NCI-H2227 treated with DMSO at 0.1 percent for 48 hours (cell line): ENCODE measurements around the gene SLC38A10.

Experiments used
- DNase-seq: peaks from one replicate; lab custom pipeline; 2025; lab: John Stamatoyannopoulos, UW

The SLC38A10 gene

DNA sequence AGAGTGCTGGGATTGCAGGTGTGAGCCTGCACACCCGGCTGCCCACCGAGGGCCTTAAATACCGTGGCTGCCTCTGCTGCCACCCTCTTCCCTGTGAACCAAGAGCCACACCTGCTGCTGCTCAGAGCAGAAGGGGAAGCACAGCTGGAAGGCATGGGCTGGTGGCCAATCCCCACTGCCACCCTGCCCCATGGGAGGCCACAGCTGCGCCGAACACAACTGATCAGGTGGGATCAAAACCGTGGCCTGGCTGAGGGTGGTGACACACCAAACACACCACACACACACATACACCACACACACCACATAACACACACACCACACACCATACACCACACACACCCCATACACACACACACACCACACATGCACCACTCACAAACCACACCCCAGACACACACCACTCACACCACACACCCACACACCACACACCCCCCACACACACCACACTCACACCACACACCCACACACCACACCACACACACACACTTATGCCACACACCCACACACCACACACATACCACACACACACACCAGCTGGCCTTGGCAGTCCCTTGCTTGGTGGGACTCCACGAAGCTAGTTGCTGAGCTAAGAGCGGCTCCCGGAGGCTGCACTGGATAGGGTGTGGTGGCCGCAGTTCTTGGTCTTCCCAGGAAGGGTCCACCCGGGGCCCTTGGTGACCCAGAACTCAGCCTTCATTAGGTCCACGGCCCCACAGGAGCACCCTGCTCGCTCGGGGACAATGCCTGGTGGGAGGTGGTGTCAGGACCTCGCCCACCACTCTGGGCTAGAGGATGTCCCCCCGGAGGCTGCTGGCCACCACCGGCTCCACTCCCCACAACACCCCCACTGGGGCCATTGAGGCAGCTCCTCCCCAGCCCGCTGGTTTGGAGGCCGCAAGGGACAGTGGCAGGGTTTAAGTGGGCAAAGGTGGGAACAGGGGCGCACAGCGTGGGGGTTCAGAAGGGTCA, 87.2 kb downstream of the SLC38A10 start:
- no peak for DNase-seq

DNA sequence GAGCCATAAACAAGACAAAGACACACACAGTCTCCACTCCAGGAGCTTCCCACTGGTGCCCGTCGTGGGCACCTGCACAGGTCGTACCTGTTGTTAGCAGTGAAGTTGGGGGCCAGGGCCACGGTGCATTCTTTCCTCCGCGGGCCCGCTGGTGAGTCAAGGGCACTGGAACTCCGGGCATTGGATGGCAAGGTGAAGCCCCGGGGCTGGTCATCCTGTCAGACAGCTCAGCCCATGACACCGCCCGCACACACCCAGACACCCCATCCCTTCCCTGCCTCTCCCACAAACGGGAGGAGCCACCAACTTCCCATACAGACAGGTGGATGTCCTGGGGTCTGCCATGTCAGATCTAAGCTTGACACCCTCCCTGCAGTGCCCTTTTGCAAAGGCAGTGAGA, 88.5 kb downstream of the SLC38A10 start:
- no peak for DNase-seq

DNA sequence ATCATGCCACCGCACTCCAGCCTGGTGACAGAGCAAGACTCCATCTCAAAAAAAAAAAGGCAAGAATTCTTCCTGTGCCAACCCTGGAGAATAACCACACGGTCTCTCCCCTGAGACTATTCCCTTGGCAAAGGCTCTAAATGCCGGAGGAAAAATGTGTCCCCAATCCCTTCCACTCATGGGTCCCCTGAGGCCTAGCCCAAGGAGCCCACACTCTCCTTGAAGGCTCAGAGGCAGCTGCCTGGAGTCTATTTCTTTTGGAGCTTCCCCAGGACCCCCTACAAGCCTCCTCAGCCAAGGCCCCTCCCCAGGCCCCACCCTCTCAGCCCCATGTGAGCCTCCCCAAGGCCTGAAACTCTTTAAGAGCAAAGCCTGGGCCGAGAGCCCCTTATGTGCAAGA, 88.9 kb downstream of the SLC38A10 start:
- no peak for DNase-seq

GRCh38 chr17:81204578-81204977, 90.5 kb downstream of the SLC38A10 start:
- no peak for DNase-seq

GRCh38 chr17:81203136-81203535, 92.0 kb downstream of the SLC38A10 start:
- no peak for DNase-seq

DNA sequence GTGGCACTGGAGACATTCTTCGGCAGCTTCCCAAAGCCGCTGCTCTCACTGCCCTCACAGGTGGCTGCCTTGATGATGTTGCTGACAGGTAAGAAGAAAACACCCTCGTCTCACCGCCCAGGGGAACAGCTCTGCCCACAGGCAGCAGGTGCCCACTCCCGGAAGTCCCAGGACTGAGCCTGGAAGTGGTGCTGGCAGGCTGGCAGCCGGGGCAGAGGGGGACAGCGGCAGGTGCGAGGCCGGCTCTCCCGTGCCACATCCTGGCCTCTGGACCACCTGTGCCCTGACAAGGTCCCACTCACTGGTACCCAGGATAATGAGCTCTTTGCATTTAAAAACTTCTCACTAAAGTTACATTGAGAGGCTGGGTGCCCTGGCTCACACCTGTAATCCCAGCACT, 92.8 kb downstream of the SLC38A10 start:
- no peak for DNase-seq

- DNase-seq: peak; percentile 9
Observed at GRCh38 chr17:81200695-81201580, 94.2 kb downstream of the SLC38A10 start.

DNA sequence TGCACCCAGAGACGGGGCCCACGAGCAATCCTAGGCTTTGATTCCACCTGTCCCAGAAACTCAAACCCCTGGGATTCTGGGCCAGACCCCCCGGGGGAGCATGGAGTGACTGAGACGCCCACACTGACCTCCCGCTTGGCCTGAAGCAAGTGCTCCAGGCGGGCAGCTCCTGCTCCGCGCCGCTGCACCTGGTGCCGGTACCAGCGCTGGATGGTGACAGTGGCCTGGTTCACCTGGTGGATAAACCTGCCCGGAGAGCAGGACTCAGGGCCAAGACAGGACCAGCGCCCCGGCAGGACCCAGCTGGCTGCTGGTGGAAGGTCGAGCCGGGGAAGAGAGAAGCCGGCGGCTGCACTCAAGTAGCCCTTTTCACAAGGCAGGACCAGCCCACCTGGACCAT, 94.9 kb downstream of the SLC38A10 start:
- DNase-seq: no peak

GRCh38 chr17:81199482-81199830, 95.7 kb downstream of the SLC38A10 start:
- DNase-seq: no peak

DNA sequence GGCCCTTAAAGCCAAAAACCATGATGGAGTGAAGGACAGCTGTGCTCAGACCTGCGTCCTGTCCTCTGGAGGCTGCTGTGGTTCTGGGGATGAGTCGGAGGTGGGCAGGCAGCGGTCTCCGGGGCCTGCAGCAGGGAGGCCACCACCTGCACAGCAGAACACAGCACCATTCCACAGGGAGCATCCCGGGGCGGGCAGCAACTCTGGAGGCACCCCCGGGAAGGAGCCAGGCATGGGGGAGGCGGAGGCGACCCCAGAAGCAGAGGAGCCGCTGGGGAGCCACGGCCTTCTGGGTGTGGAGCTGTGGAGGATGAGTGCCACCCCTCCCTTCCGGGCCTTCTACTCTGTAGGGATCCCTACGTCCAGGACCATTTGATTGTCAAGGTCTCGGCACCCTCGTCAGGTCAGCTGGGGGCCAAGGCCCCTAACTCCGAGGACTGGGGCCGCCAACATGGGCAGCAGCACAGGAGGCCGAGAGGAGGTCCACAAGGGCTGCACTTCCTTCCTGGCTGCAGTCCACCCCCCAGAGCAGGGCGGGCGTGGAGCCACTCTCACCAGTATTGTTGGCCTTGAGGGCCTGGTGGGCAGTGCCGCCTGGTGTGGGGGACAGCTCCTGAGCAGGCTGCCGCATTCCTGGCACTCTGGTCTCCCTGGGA, 96.2 kb downstream of the SLC38A10 start:
- DNase-seq: no peak

DNA sequence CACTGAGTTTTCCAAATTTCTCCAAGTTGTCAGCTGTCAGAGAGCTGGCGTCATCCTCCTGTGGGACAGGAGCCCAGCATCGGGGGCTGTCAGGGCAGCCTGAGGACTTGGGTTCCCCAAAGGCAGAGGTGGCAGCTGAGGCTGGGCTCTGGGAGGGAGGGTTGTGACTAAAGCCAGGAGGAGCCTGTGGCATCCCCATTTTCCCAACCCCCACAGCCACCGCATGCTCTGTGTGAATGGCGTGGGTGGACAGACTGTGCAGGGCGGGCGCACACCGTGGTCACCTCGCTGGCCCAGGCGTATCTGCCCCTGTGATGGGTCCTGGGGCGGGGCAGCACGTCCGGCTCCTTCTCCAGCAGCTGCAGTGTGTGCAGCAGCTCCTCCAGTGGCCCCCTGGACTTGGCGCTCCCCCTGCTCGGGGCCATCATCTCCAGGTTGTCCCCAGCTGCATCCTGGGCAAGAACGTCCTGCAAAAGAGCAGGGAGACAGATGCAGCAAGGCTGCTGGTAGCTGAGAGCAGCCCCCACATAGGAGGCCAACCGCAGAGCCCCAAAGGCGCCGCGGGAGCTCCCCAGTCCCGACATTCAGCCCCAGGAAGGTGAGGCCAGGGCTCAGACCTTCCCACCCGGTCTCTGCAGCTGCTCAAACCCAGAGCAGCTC, 97.1 kb downstream of the SLC38A10 start:
- no peak for DNase-seq

DNA sequence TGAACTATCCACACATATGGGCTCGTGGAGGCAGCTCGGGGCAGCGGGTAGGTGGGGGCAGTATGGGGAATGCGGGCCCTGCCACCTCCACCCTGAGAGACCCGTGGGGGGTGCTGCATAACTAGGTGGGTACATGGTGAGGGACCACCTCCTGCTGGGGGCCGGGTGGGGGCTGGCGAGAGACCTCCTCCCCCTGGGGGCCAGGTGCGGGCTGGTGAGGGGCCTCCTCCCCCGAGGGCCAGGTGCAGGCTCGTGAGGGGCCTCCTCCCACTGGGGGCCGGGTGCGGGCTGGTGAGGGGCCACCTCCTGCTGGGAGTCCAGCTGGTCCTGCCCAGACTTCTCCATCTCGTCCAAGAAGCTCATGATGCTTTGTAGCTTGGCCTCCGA, 97.7 kb downstream of the SLC38A10 start:
- DNase-seq: no peak

- no peak for DNase-seq
Observed at GRCh38 chr17:81196505-81197408, 98.3 kb downstream of the SLC38A10 start.

- no peak for DNase-seq
Observed at GRCh38 chr17:81195941-81196495, 99.1 kb downstream of the SLC38A10 start.
